GM12878 (cell line): Measurements from ENCODE around the gene SAMD4A. TPM values are rescaled to one million over a fixed set of nuclear protein-coding genes. Genes with fewer than 3 reads are reported as not detected.

Experiments
- CBX3 ChIP-seq: fragments of 200-600 bp; sonication (generic); IDR thresholded peaks from 2 replicates; pipeline ENCODE4 v1.6.1; 2016; ENCODE audit warnings: low read depth, borderline replicate concordance
- CREM ChIP-seq: IDR thresholded peaks from 2 replicates; pipeline ENCODE4 v1.6.1; 2014; ENCODE audit warnings: antibody characterized with exemption, low read depth
- CUX1 ChIP-seq: IDR thresholded peaks from 2 replicates; pipeline ENCODE4 v1.6.1; 2012; ENCODE audit warnings: improper control_type of control experiment, low read depth, low read length; ENCODE audit not compliant: insufficient replicate concordance
- EP300 ChIP-seq, 2 experiments: fragments of 150-350 bp in 1 of 2; IDR thresholded peaks; 2 replicates each; pipeline ENCODE4 v1.6.1; 2011 to 2012; ENCODE audit warnings: low read depth in 2 of 2, low read length in 2 of 2, borderline replicate concordance in 1 of 2, improper control_type of control experiment in 1 of 2, inconsistent platforms in 1 of 2; ENCODE audit not compliant: control insufficient read depth in 1 of 2
- FOS ChIP-seq: IDR thresholded peaks from 3 replicates; pipeline ENCODE4 v1.6.1; 2011; ENCODE audit warnings: borderline replicate concordance; ENCODE audit not compliant: insufficient read length; ENCODE audit errors: extremely low read depth
- GATAD2B ChIP-seq: fragments of 450-650 bp; conservative IDR thresholded peaks from 2 replicates; pipeline ENCODE4 v1.6.1; 2017; ENCODE audit warnings: low read depth, mild to moderate bottlenecking, moderate library complexity
- HCFC1 ChIP-seq: fragments of 150-350 bp; IDR thresholded peaks from 2 replicates; pipeline ENCODE4 v1.6.1; 2014; ENCODE audit warnings: low read length
- HSF1 ChIP-seq: fragments of 150-350 bp; IDR thresholded peaks from 2 replicates; pipeline ENCODE4 v1.6.1; 2014; ENCODE audit warnings: mild to moderate bottlenecking, low read depth, low read length
- JUND ChIP-seq: IDR thresholded peaks from 2 replicates; pipeline ENCODE4 v1.6.1; 2012; ENCODE audit warnings: low read depth, mild to moderate bottlenecking, low read length, improper control_type of control experiment, moderate library complexity
- NR2F1 ChIP-seq: fragments of 450-650 bp; conservative IDR thresholded peaks from 2 replicates; pipeline ENCODE4 v1.6.1; 2017; ENCODE audit warnings: mild to moderate bottlenecking
- PKNOX1 ChIP-seq: fragments of 450-650 bp; IDR thresholded peaks from 2 replicates; pipeline ENCODE4 v1.6.1; 2016; ENCODE audit warnings: mild to moderate bottlenecking
- PRDM15 ChIP-seq: fragments of 450-650 bp; formaldehyde crosslinking; IDR thresholded peaks from 2 replicates; pipeline ENCODE4 v1.4.0; 2020; ENCODE audit warnings: mild to moderate bottlenecking, moderate library complexity
- SMC3 ChIP-seq: IDR thresholded peaks from 2 replicates; pipeline ENCODE4 v1.6.1; 2011; ENCODE audit warnings: low read length, improper control_type of control experiment, borderline replicate concordance
- SREBF1 ChIP-seq: IDR thresholded peaks from 2 replicates; pipeline ENCODE4 v1.6.1; 2012; ENCODE audit warnings: mild to moderate bottlenecking, low read length
- ZZZ3 ChIP-seq: IDR thresholded peaks from 2 replicates; pipeline ENCODE4 v1.6.1; 2011; ENCODE audit warnings: low read depth; ENCODE audit not compliant: control insufficient read depth, insufficient read length
- polyA plus RNA-seq, 11 experiments: library from polyadenylated mRNA; depleted of rRNA in 4 of 11; unstranded in 6 of 11; stranded (reverse) in 5 of 11; fragments of >200 nt; fragmentation: Nextera tagmentation in 4 of 11; fragmentation: Illumina TruSeq in 1 of 11; extraction: Ambion mirVana in 4 of 11; extraction: Trizol in 1 of 11; gene quantifications; 1 replicate in 1 of 11; 2 replicates in 10 of 11; pipeline versions ENCODE4 v1.2.1 to v1.2.3, GENCODE V29; 2011 to 2016; ENCODE audit warnings: inconsistent platforms in 2 of 11, missing spikeins in 2 of 11, low read depth in 1 of 11
- total RNA-seq, 4 experiments: library from RNA; depleted of rRNA in 3 of 4; stranded (reverse); fragments of >200 nt in 3 of 4; fragmentation: Illumina TruSeq in 1 of 4; extraction: Trizol in 1 of 4; gene quantifications; 2 replicates each; pipeline versions ENCODE4 v1.2.1 to v1.2.3, GENCODE V29; 2013 to 2021
- TF ChIP-seq, protein P1 (sequence below): IDR thresholded peaks from 2 replicates; pipeline ENCODE4 v1.6.1; 2011; ENCODE audit warnings: mild to moderate bottlenecking, low read depth, low read length, moderate library complexity; ENCODE audit not compliant: insufficient replicate concordance

The SAMD4A gene
- total and polyA plus RNA-seq, 10 of the 15 experiments (the other 5 are each of a cell fraction or from before 2014, with no cell fraction given), result 0.05 to 0.56 (median 0.31) TPM

GRCh38 chr14:54622192-54622958 is 55.4 kb downstream of the SAMD4A start (continued):
- TF ChIP-seq CUX1, result no peak
- no peak for TF ChIP-seq PRDM15 (CRISPR knock-in tag)
- no peak for TF ChIP-seq HCFC1
- TF ChIP-seq ZZZ3, result no peak
- no peak for TF ChIP-seq CBX3
- TF ChIP-seq NR2F1, result peak; percentile 60; the same call in 1 of the 2 replicates
- TF ChIP-seq GATAD2B, result peak; percentile 52; the same call in 1 of the 2 replicates
- TF ChIP-seq SMC3, result no peak
- no peak for TF ChIP-seq FOS
- TF ChIP-seq, protein P1, sequence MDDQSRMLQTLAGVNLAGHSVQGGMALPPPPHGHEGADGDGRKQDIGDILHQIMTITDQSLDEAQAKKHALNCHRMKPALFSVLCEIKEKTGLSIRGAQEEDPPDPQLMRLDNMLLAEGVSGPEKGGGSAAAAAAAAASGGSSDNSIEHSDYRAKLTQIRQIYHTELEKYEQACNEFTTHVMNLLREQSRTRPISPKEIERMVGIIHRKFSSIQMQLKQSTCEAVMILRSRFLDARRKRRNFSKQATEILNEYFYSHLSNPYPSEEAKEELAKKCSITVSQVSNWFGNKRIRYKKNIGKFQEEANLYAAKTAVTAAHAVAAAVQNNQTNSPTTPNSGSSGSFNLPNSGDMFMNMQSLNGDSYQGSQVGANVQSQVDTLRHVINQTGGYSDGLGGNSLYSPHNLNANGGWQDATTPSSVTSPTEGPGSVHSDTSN, result no peak
- TF ChIP-seq HSF1, result no peak
- TF ChIP-seq EP300 (IDR thresholded peaks at IDR 0.05; ENCODE audit: borderline replicate concordance in 1 of 2, control insufficient read depth in 1 of 2, low read depth in 2 of 2, low read length in 2 of 2), result peak; percentile 90 to 96; a peak in 3 of 4 replicates
- no peak for TF ChIP-seq PKNOX1
- TF ChIP-seq CREM, result peak; percentile 91
- TF ChIP-seq JUND, result peak; percentile 72; the same call in 1 of the 2 replicates
- no peak for TF ChIP-seq SREBF1
